Activated CD8-positive, alpha-beta T cell treated with anti-CD3 and anti-CD28 coated beads for 36 hours (primary cell): Measurements from ENCODE around the gene CTR9. TPM values are rescaled to one million over a fixed set of nuclear protein-coding genes. Genes with fewer than 3 reads are reported as not detected.
"Not testable (repeated sequence)": the region's sequence is repeated elsewhere in the genome, so short reads cannot be mapped to it uniquely, and the experiment has no call there.

Experiments used
- ATAC-seq: fragments of 200-7000 bp; cut with Tn5 transposase; one replicate; pipeline ENCODE4 v1.10.0; 2021; ENCODE audit warnings: mild to moderate bottlenecking, moderate library complexity
- CTCF ChIA-PET: fragments of 350-600 bp; sonication (Branson Sonifier 250); formaldehyde crosslinking; loops from one replicate; lab custom pipeline; 2021; ENCODE audit warnings: antibody characterized with exemption; lab: Charles Lee
- POLR2A ChIA-PET: fragments of 350-600 bp; sonication (Branson Sonifier 250); formaldehyde crosslinking; loops from one replicate; lab custom pipeline; 2021; ENCODE audit warnings: antibody characterized with exemption; lab: Charles Lee
- DNase-seq: peaks from one replicate; pipeline ENCODE4 v3.0.0-alpha.2; 2020
- H3K27ac Mint-ChIP-seq: one replicate; pipeline ENCODE4 v1.8.0; 2021; ENCODE audit warnings: mild to moderate bottlenecking, mixed read lengths
- H3K27me3 Mint-ChIP-seq: one replicate; pipeline ENCODE4 v1.8.0; 2021; ENCODE audit warnings: mixed read lengths
- H3K36me3 Mint-ChIP-seq: one replicate; pipeline ENCODE4 v1.8.0; 2021; ENCODE audit warnings: low read depth, mixed read lengths
- H3K4me1 Mint-ChIP-seq: one replicate; pipeline ENCODE4 v1.8.0; 2021; ENCODE audit warnings: low read depth, mixed read lengths
- H3K4me3 Mint-ChIP-seq: one replicate; pipeline ENCODE4 v1.8.0; 2021; ENCODE audit warnings: mild to moderate bottlenecking, moderate library complexity, mixed read lengths
- H3K9me3 Mint-ChIP-seq: one replicate; pipeline ENCODE4 v1.8.0; 2021; ENCODE audit warnings: mixed read lengths
- CTCF ChIP-seq: fragments of 200-600 bp; IDR thresholded peaks from one replicate; pipeline ENCODE4 v1.8.0; 2022; ENCODE audit warnings: antibody characterized with exemption, mild to moderate bottlenecking
- intact Hi-C: fragments of 100-400 bp; cut with micrococcal nuclease; formaldehyde crosslinking; loops from one replicate; pipeline ENCODE4 v1.10.0; 2022
- total RNA-seq, 2 experiments: library from RNA; stranded (reverse); gene quantifications; one replicate each; pipeline ENCODE4 v1.2.3, GENCODE V29; 2021

The CTR9 gene
- total RNA-seq, 2 experiments from 2014 or later, result 35.9 to 37.1 TPM

DNA sequence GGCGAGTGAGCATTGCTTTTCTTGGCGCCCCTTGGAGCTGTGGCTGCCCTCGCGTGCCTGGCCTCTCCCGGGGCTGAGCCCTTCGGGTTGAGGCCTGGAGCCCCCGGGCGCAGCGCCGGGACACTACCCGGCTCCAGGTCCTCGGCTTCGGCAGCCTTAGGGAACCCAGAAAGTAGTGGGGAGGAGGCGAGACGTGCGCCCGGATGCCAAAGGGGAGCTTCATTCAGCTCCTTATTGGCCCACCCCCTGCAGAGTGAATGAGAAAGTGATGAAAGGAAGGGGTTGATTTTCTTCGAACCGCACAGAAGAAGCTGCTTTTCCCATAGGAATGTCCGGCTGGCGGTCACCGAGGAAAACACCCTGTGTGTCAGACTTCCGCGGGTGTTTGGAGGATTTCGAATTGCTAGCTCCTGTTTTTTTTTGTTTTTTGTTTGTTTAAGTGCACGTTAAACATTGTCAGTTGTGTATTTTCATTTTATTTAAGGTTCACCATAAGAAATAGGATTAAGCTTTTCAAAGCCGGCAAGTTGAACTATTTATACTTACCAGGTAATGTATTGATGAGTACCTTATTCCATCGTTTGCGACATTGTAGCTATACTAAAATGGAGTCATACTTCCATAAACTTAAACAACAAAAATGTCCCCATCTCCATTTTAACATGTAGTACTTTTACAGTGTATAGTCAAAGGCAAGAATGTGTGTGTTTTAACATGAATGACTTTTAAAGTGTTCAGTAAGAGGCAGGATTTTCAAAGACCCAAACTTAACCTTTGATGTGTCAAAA, 58.5 kb downstream of the CTR9 start:
- peak overlapping the region; percentile 98 for H3K27ac Mint-ChIP-seq
- DNase-seq (peak; percentile 58), ATAC-seq (peak; percentile 6)
- H3K36me3 Mint-ChIP-seq, result peaks cover 40% of the 10 kb centered on the region
- ChIA-PET CTCF (interaction anchor here (0.8 to 3.3 kb wide), 13 partner anchors 13 to 122 kb away, joined by 3 to 25 read pairs (median 4); partner anchors contain the start of gene ZBED5), POLR2A (interaction anchor here (0.6 to 5.7 kb wide), 30 partner anchors 10 to 1209 kb away, joined by 3 to 134 read pairs (median 6); partner anchors contain the start of genes CTR9 and ZBED5)
- H3K27me3 Mint-ChIP-seq, result no peaks in the 10 kb centered on the region
- H3K9me3 Mint-ChIP-seq, result no peaks in the 10 kb centered on the region
- intact Hi-C loops, result loop anchor here (2.0 kb wide), 1 partner anchor 49 kb away; the partner anchor contains the start of gene ZBED5
- H3K4me3 Mint-ChIP-seq, result peak overlapping the region; percentile 94
- peaks cover 33% of the 10 kb centered on the region for H3K4me1 Mint-ChIP-seq
- TF ChIP-seq CTCF, result no peak

DNA sequence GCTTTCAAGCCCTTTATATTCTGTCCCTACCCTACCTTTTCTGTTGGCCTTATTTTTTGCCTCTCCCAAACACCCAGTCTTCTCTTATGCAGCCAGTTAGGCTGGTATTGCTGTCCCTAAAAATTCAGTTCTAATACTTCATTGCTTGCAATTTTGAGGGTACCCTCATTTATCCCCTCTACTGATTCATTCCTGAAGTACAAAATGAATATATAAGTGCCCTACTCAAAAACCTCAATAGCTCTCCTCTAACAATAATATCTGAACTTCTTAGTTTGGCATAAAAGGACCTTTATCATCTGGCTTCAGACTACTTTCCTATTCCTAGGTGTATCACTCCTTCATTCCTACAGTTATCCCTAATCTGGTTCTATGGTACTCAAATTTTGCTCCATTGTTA, 62.9 kb downstream of the CTR9 start:
- POLR2A ChIA-PET, result no interaction called here
- ATAC-seq, result no peak

GRCh38 chr11:10818594-10818993, 67.5 kb downstream of the CTR9 start:
- no peak overlapping the region for H3K4me3 Mint-ChIP-seq
- intact Hi-C loops, result no loop called here
- ATAC-seq, result no peak
- H3K4me1 Mint-ChIP-seq, result peaks cover 6% of the 10 kb centered on the region
- H3K27me3 Mint-ChIP-seq, result peaks cover 4% of the 10 kb centered on the region
- H3K27ac Mint-ChIP-seq, result no peak overlapping the region
- H3K9me3 Mint-ChIP-seq, result no peaks in the 10 kb centered on the region
- ChIA-PET POLR2A (interaction anchor here (2.0 kb wide), 1 partner anchor 39 kb away, joined by 6 read pairs; the partner anchor contains the start of gene ZBED5), CTCF (interaction anchor here (1.4 kb wide), 1 partner anchor 14 kb away, joined by 3 read pairs; no protein-coding TSS in a partner anchor)
- no peak for DNase-seq
- no peak for TF ChIP-seq CTCF
- H3K36me3 Mint-ChIP-seq, result no peaks in the 10 kb centered on the region

More for the DNA sequence above, 62.9 kb downstream of the CTR9 start:
- no peaks in the 10 kb centered on the region for H3K9me3 Mint-ChIP-seq
- no peak for DNase-seq
- TF ChIP-seq CTCF, result no peak
- intact Hi-C loops, result no loop called here
- peaks cover 4% of the 10 kb centered on the region for H3K27me3 Mint-ChIP-seq
- peaks cover 2% of the 10 kb centered on the region for H3K36me3 Mint-ChIP-seq
- H3K4me3 Mint-ChIP-seq, result no peak overlapping the region
- H3K4me1 Mint-ChIP-seq, result peaks cover 12% of the 10 kb centered on the region
- no peak overlapping the region for H3K27ac Mint-ChIP-seq
- CTCF ChIA-PET, result no interaction called here

- H3K4me3 Mint-ChIP-seq, CTCF ChIA-PET, H3K27ac Mint-ChIP-seq, POLR2A ChIA-PET, ATAC-seq, H3K4me1 Mint-ChIP-seq, intact Hi-C loops, H3K36me3 Mint-ChIP-seq, DNase-seq, H3K9me3 Mint-ChIP-seq, H3K27me3 Mint-ChIP-seq: not testable (repeated sequence)
Measured at GRCh38 chr11:10822491-10822890, 71.4 kb downstream of the CTR9 start.

- DNase-seq (no peak), ATAC-seq (no peak)
- Mint-ChIP-seq H3K27me3 (no peaks in the 10 kb centered on the region), H3K4me1 (peaks cover 5% of the 10 kb centered on the region), H3K27ac (no peak overlapping the region), H3K4me3 (no peak overlapping the region), H3K36me3 (no peaks in the 10 kb centered on the region), H3K9me3 (no peaks in the 10 kb centered on the region)
- no peak for TF ChIP-seq CTCF
- ChIA-PET CTCF (no interaction called here), POLR2A (no interaction called here)
- intact Hi-C loops, result no loop called here
Measured at GRCh38 chr11:10823152-10823579, 72.1 kb downstream of the CTR9 start.
